ENCODE results near the gene TBL1Y.

Gene TBL1Y

DNA sequence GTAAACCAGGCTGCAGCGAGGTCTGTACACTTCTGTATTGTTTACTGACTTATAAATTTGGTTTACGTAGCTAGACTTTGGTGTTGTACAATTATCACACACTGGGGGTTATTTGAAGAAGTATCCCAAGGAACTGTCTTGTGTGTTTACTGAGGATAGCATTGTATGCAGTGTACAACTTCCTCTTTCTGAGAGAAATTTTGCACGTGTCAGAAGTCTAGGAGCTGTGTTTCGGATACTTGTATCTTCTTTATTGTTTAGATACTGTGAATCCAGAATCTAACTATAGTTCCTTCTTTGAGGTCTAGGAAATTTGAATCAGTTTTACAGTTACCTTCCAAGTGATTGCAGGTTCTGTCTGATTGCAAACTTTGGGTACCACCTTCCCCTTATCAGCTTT lies 64.5 kb downstream of the TBL1Y start:
- H3F3A ChIP-seq (ENCODE audit: low read depth): no peaks in the 10 kb centered on the region
- no peaks in the 10 kb centered on the region for H3K9me3 ChIP-seq (ENCODE audit: insufficient read depth, low read depth, low read length)
- TF ChIP-seq CTCF (conservative IDR thresholded peaks at IDR 0.05; ENCODE audit: low read length): no peak
- TF ChIP-seq EZH2phosphoT487 (IDR thresholded peaks at IDR 0.05; ENCODE audit: borderline replicate concordance): no peak
- no peaks in the 10 kb centered on the region for H3K4me1 ChIP-seq (ENCODE audit: insufficient read depth, low read length, poor library complexity, severe bottlenecking)
- H3K9ac ChIP-seq (ENCODE audit: low read depth, low read length, poor library complexity, severe bottlenecking): no peak overlapping the region
- no peak overlapping the region for H3K4me3 ChIP-seq (ENCODE audit: low read length, poor library complexity, severe bottlenecking)
- no peak overlapping the region for H2AFZ ChIP-seq (ENCODE audit: low read length)
- no peaks in the 10 kb centered on the region for H3K36me3 ChIP-seq (ENCODE audit: insufficient read depth, low read length)
- H3K9me2 ChIP-seq (replicated peaks; ENCODE audit: low read depth, low read length): no peaks in the 10 kb centered on the region
- no peaks in the 10 kb centered on the region for H4K20me1 ChIP-seq (ENCODE audit: insufficient read depth, low read length, poor library complexity, severe bottlenecking)
- H3K27me3 ChIP-seq (ENCODE audit: insufficient read depth, low read length, poor library complexity, severe bottlenecking): no peaks in the 10 kb centered on the region
- H3K4me2 ChIP-seq (ENCODE audit: low read depth, low read length, poor library complexity, severe bottlenecking): no peak overlapping the region
- H3K79me2 ChIP-seq (ENCODE audit: insufficient read depth, low read length): no peaks in the 10 kb centered on the region

GRCh38 chrY:6977783-6978182 lies 67.3 kb downstream of the TBL1Y start:
- Histone ChIP-seq H3F3A (ENCODE audit: low read depth) (no peaks in the 10 kb centered on the region), H3K9ac (ENCODE audit: low read depth, low read length, poor library complexity, severe bottlenecking) (no peak overlapping the region), H3K9me3 (ENCODE audit: insufficient read depth, low read depth, low read length) (no peaks in the 10 kb centered on the region), H2AFZ (ENCODE audit: low read length) (no peak overlapping the region), H3K4me3 (ENCODE audit: low read length, poor library complexity, severe bottlenecking) (no peak overlapping the region), H3K36me3 (ENCODE audit: insufficient read depth, low read length) (no peaks in the 10 kb centered on the region), H3K27me3 (ENCODE audit: insufficient read depth, low read length, poor library complexity, severe bottlenecking) (no peaks in the 10 kb centered on the region), H3K4me2 (ENCODE audit: low read depth, low read length, poor library complexity, severe bottlenecking) (no peak overlapping the region), H3K79me2 (ENCODE audit: insufficient read depth, low read length) (no peaks in the 10 kb centered on the region), H3K9me2 (replicated peaks; ENCODE audit: low read depth, low read length) (no peaks in the 10 kb centered on the region), H4K20me1 (ENCODE audit: insufficient read depth, low read length, poor library complexity, severe bottlenecking) (no peaks in the 10 kb centered on the region), H3K4me1 (ENCODE audit: insufficient read depth, low read length, poor library complexity, severe bottlenecking) (no peaks in the 10 kb centered on the region)
- TF ChIP-seq EZH2phosphoT487 (IDR thresholded peaks at IDR 0.05; ENCODE audit: borderline replicate concordance) (no peak), CTCF (conservative IDR thresholded peaks at IDR 0.05; ENCODE audit: low read length) (no peak)

DNA sequence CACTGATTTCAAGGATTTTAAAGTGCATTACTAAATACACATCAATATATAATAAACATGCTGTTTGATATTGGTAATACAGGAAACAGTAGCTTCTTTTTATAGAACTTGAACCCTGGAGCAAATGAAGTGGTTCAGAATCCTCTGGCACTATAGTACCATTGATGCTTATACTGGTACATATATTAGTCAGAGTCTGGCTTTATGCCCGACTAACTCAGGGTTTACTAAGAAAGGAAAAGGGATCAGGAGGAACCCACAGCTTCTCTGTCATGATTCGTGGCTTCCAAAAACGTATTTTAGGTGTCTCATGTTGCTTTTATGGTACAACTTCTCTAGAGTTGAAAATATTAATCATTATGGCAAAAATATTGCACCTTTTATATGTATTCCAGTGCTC lies 72.7 kb downstream of the TBL1Y start:
- no peaks in the 10 kb centered on the region for H3K9me3 ChIP-seq (ENCODE audit: insufficient read depth, low read depth, low read length)
- no peaks in the 10 kb centered on the region for H3K9me2 ChIP-seq (replicated peaks; ENCODE audit: low read depth, low read length)
- H3F3A ChIP-seq (ENCODE audit: low read depth): no peaks in the 10 kb centered on the region
- no peaks in the 10 kb centered on the region for H4K20me1 ChIP-seq (ENCODE audit: insufficient read depth, low read length, poor library complexity, severe bottlenecking)
- no peak overlapping the region for H3K4me2 ChIP-seq (ENCODE audit: low read depth, low read length, poor library complexity, severe bottlenecking)
- no peak overlapping the region for H3K4me3 ChIP-seq (ENCODE audit: low read length, poor library complexity, severe bottlenecking)
- TF ChIP-seq EZH2phosphoT487 (IDR thresholded peaks at IDR 0.05; ENCODE audit: borderline replicate concordance): no peak
- no peak for TF ChIP-seq CTCF (conservative IDR thresholded peaks at IDR 0.05; ENCODE audit: low read length)
- H3K4me1 ChIP-seq (ENCODE audit: insufficient read depth, low read length, poor library complexity, severe bottlenecking): no peaks in the 10 kb centered on the region
- no peaks in the 10 kb centered on the region for H3K27me3 ChIP-seq (ENCODE audit: insufficient read depth, low read length, poor library complexity, severe bottlenecking)
- no peak overlapping the region for H3K9ac ChIP-seq (ENCODE audit: low read depth, low read length, poor library complexity, severe bottlenecking)
- no peak overlapping the region for H2AFZ ChIP-seq (ENCODE audit: low read length)
- no peaks in the 10 kb centered on the region for H3K79me2 ChIP-seq (ENCODE audit: insufficient read depth, low read length)
- H3K36me3 ChIP-seq (ENCODE audit: insufficient read depth, low read length): no peaks in the 10 kb centered on the region

Data from Loucy (cell line).